Thoracic aorta (tissue), 2 donors: ENCODE results near the gene ATP5MC2. TPM values are rescaled to one million over a fixed set of nuclear protein-coding genes. Genes with fewer than 3 reads are reported as not detected.
A peak's percentile ranks its signal among the peaks of the same experiment; 100 is the strongest.

Source experiments
- ATAC-seq: fragments of 150-250 bp; one replicate; pipeline ENCODE4 v1.8.0; 2017; ENCODE audit warnings: low read depth; ENCODE audit not compliant: insufficient number of reproducible peaks, low FRiP score
- DNase-seq: peaks from one replicate; pipeline ENCODE4 v3.0.0-alpha.2; 2020; ENCODE audit warnings: low spot score
- H3K27ac ChIP-seq, 2 donors: fragments of 200-600 bp; sonication (generic); 1 replicate in 1 of 2; 2 replicates in 1 of 2; pipeline ENCODE4 v1.5.1; 2016; ENCODE audit warnings: mild to moderate bottlenecking in 2 of 2, moderate library complexity in 2 of 2
- H3K27me3 ChIP-seq: fragments of 200-600 bp; sonication (generic); replicated peaks from 2 replicates; pipeline ENCODE4 v1.6.0; 2016; ENCODE audit warnings: mild to moderate bottlenecking; ENCODE audit not compliant: insufficient read depth
- H3K36me3 ChIP-seq: fragments of 200-600 bp; sonication (generic); one replicate; pipeline ENCODE4 v1.5.1; 2016
- H3K4me1 ChIP-seq, 2 donors: fragments of 200-600 bp; sonication (generic); 1 replicate in 1 of 2; 2 replicates in 1 of 2; pipeline versions ENCODE4 v1.5.1 to v1.6.0; 2016; ENCODE audit warnings: low read depth in 2 of 2, mild to moderate bottlenecking in 1 of 2; ENCODE audit not compliant: control insufficient read depth in 1 of 2
- H3K4me3 ChIP-seq: fragments of 200-600 bp; sonication (generic); 2 replicates; pipeline ENCODE4 v1.5.1; 2016; ENCODE audit warnings: mild to moderate bottlenecking
- H3K9me3 ChIP-seq: fragments of 200-600 bp; sonication (generic); 2 replicates; pipeline ENCODE4 v1.5.1; 2016
- total RNA-seq, 2 donors: library from RNA; depleted of rRNA; stranded (reverse); fragments of >200 nt; gene quantifications; one replicate each; pipeline versions ENCODE4 v1.1.0 to v1.2.3, GENCODE V29; 2016
- TF ChIP-seq, protein P1 (sequence below): fragments of 200-600 bp; sonication (generic); IDR thresholded peaks from one replicate; pipeline ENCODE4 v1.5.1; 2019; ENCODE audit warnings: antibody characterized with exemption

The ATP5MC2 gene
- total RNA-seq, 2 donors from 2014 or later: 168 to 175 TPM

DNA sequence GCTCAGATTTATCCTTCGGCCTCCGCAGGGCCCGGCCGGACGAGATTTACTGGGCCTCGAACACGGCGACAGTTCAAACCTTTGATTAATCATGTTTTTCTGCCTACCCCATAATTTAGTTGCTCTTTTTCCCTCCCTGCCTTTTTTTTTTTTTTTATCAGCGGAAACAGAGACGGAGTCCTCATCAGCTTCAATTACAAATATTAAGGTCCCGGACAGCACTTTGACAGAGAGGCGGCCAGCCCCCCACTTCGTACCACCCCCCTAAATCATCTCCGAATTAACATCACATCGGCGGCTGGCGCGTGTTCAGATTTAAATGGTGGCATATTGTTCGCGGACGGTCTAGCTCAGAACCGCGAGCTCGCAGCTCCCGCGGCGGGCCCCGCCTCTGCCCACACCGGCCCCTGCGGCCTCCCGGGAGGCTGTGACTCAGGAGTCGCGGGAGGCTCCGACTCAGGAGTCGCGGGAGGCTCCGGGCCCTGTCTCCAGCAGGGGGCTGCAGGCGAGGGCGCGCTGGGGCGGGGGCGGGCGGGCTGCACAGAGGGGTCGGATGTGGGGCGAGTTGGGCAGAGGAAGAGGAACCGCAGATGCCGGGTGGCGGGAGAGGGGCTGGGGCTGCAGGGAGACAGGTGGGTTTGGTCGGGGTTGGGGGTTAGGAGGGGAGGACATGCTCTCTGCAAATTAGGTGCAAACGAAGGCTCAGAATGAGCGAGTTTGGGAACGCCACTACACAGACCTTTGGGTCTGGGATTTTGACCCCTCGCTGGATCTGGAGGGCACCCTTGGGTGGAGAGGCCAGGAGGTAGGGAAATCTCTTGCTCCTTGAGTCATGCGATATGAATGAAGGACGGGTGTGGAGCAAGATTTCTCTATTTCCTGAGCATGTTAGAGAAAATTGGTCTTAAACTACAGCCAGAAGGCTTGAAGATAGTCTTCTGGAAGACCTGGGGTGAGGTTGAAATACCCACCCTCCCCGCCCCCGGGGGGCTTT, 19.6 kb upstream of the ATP5MC2 start:
- ATAC-seq (no peak), DNase-seq (no peak)
- Histone ChIP-seq H3K4me3 (peak overlapping the region; percentile 37), H3K36me3 (no peaks in the 10 kb centered on the region), H3K27me3 (peaks cover 10% of the 10 kb centered on the region), H3K4me1 (peaks cover 0 to 14% of the 10 kb centered on the region in 2 donors), H3K27ac (no peak overlapping the region), H3K9me3 (no peaks in the 10 kb centered on the region)
- TF ChIP-seq, protein P1, sequence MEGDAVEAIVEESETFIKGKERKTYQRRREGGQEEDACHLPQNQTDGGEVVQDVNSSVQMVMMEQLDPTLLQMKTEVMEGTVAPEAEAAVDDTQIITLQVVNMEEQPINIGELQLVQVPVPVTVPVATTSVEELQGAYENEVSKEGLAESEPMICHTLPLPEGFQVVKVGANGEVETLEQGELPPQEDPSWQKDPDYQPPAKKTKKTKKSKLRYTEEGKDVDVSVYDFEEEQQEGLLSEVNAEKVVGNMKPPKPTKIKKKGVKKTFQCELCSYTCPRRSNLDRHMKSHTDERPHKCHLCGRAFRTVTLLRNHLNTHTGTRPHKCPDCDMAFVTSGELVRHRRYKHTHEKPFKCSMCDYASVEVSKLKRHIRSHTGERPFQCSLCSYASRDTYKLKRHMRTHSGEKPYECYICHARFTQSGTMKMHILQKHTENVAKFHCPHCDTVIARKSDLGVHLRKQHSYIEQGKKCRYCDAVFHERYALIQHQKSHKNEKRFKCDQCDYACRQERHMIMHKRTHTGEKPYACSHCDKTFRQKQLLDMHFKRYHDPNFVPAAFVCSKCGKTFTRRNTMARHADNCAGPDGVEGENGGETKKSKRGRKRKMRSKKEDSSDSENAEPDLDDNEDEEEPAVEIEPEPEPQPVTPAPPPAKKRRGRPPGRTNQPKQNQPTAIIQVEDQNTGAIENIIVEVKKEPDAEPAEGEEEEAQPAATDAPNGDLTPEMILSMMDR: peak; percentile 16

DNA sequence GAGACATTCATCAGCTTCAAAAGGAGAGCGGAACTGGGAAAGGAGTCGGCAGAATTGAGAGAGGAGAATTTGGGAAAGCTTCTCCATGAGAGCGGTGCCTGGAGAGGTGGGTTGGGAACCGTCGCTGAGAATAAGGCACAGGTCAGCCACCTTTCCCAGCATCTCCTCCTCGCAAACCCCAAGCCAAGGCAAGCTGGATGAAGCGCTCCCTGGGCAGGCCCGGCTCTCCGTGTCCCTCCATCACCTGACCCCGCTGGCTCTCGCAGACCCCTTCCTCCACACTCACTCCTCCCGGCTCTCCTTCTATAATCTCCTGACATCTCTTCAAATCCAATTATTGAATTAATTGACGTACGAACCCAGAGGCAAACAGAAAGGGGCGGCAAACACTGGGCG, 18.9 kb upstream of the ATP5MC2 start:
- H3K36me3 ChIP-seq: no peaks in the 10 kb centered on the region
- peaks cover 0 to 14% of the 10 kb centered on the region in 2 donors for H3K4me1 ChIP-seq
- no peak overlapping the region for H3K27ac ChIP-seq
- H3K4me3 ChIP-seq: peak overlapping the region; percentile 37
- TF ChIP-seq, protein P1: no peak
- no peak for DNase-seq
- ATAC-seq: no peak
- peaks cover 10% of the 10 kb centered on the region for H3K27me3 ChIP-seq
- no peaks in the 10 kb centered on the region for H3K9me3 ChIP-seq

DNA sequence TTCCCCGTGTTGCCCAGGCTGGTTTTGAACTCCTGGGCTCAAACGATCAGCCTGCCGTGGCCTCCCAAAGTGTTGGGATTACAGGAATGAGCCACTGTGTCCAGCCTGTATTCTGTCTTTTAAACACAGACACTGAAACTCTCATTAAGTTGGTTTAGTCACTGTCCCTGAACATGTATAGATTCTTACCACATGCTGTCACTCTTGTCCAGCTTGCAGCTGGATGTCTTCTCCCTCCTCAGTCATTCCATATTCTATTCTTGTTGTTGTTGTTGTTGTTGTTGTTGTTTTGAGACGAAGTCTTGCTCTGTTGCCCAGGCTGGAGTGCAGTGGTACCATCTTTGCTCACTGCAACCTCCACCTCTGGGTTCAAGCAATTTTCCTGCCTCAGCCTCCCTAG, 12.3 kb upstream of the ATP5MC2 start:
- peaks cover 2 to 18% of the 10 kb centered on the region in 2 donors for H3K4me1 ChIP-seq
- H3K36me3 ChIP-seq: no peaks in the 10 kb centered on the region
- H3K27ac ChIP-seq: no peak overlapping the region
- no peaks in the 10 kb centered on the region for H3K9me3 ChIP-seq
- no peaks in the 10 kb centered on the region for H3K27me3 ChIP-seq
- DNase-seq (no peak), ATAC-seq (no peak)
- TF ChIP-seq, protein P1: no peak
- H3K4me3 ChIP-seq: no peak overlapping the region

DNA sequence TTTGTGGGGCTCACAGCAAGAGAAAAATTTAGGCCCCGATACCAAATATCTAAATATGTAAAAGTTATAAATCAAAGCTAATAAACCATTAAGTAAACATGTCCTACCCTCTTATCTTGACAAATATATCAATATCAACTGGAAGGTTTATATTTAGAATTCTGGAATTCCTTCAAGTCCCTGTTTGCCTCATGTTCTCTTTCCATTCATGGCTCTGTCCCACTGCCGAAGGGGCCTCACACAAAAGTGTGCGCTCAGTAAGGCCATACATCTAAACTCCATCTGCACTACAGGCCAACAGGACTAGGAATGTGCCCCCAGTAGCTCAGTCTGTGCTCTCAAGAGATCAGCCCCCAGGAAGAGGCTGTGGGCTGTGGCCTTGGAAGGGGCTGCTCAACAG, 10.6 kb upstream of the ATP5MC2 start:
- Histone ChIP-seq H3K4me1 (peaks cover 2 to 18% of the 10 kb centered on the region in 2 donors), H3K27me3 (no peaks in the 10 kb centered on the region), H3K9me3 (no peaks in the 10 kb centered on the region), H3K27ac (no peak overlapping the region), H3K36me3 (no peaks in the 10 kb centered on the region), H3K4me3 (no peak overlapping the region)
- TF ChIP-seq, protein P1: no peak
- DNase-seq: no peak
- no peak for ATAC-seq

DNA sequence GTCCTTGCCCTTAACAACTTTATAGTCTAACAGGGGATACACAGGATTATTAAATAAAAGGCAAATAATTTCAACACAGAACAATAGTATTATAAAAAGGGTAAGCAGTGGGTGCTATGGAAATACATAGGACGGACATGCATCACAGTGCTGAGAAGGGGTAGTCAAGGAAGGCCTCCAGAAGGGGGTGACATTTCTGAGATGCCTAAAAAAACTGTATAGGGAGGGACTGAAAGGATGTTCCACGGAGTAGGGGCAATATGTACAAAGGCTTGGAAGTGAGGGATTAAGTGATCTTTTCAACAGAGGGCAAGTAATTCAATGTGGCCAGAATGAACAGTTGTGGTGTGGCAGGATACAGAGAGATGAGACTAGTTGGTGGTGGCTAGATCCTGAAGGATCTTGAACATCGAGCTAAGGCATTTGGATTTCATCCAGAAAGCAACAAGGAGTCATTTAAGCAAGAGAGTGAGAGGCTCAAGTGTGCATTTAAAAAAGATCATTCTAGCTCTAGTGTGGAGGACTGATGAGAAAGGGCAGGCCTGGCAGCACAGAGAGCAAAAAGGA, 8.9 kb upstream of the ATP5MC2 start:
- no peaks in the 10 kb centered on the region for H3K36me3 ChIP-seq
- ATAC-seq: no peak
- H3K4me3 ChIP-seq: no peak overlapping the region
- peaks cover 2 to 18% of the 10 kb centered on the region in 2 donors for H3K4me1 ChIP-seq
- DNase-seq: no peak
- H3K27me3 ChIP-seq: no peaks in the 10 kb centered on the region
- H3K27ac ChIP-seq: no peak overlapping the region
- no peaks in the 10 kb centered on the region for H3K9me3 ChIP-seq
- TF ChIP-seq, protein P1: no peak
